Measurements from ENCODE around the gene CDH22.

The CDH22 gene

GRCh38 chr20:46237227-46237626, 71.1 kb downstream of the CDH22 start:
- H3K23ac ChIP-seq (ENCODE audit: low read length in 2 of 2), result no peak overlapping the region
- 1% methylated on average over 10 of the region's 10 CpGs for WGBS
- no peak overlapping the region for H2BK120ac ChIP-seq (ENCODE audit: low read depth, low read length)
- no peak overlapping the region for H3K4me3 ChIP-seq (ENCODE audit: insufficient read depth in 1 of 2, low read depth in 1 of 2, low read length in 2 of 2)
- H3K9me3 ChIP-seq (ENCODE audit: control insufficient read depth, low read length), result no peaks in the 10 kb centered on the region
- no peak overlapping the region for H2BK12ac ChIP-seq (ENCODE audit: low read length in 2 of 2)
- H3K27ac ChIP-seq (ENCODE audit: low read length, poor library complexity, severe bottlenecking), result no peak overlapping the region
- no peaks in the 10 kb centered on the region for H3K4me1 ChIP-seq (ENCODE audit: control insufficient read depth, insufficient read depth, low read depth, low read length)
- no peak overlapping the region for H4K91ac ChIP-seq (ENCODE audit: low read length)
- H3K9ac ChIP-seq (ENCODE audit: low read length), result no peak overlapping the region
- no peak for DNase-seq
- H3K4ac ChIP-seq (ENCODE audit: low read depth in 1 of 2, low read length in 2 of 2), result no peak overlapping the region
- H4K8ac ChIP-seq (ENCODE audit: low read length), result no peak overlapping the region
- H3K14ac ChIP-seq (ENCODE audit: low read length in 2 of 2), result no peak overlapping the region
- no peak overlapping the region for H2BK15ac ChIP-seq (ENCODE audit: low read depth, poor library complexity, severe bottlenecking)
- H2BK5ac ChIP-seq (ENCODE audit: low read depth, low read length, poor library complexity, severe bottlenecking), result no peak overlapping the region
- H3K27me3 ChIP-seq (ENCODE audit: control insufficient read depth in 1 of 2, insufficient read depth in 1 of 2, low read length in 2 of 2), result peaks cover 25 to 63% of the 10 kb centered on the region in 2 experiments
- H3K79me1 ChIP-seq (replicated peaks; ENCODE audit: low read length, poor library complexity, severe bottlenecking), result no peaks in the 10 kb centered on the region
- no peak overlapping the region for H3K4me2 ChIP-seq (ENCODE audit: low read length, poor library complexity, severe bottlenecking)
- H3K18ac ChIP-seq (ENCODE audit: low read depth in 1 of 2, low read length in 2 of 2), result no peak overlapping the region
- H3K36me3 ChIP-seq (ENCODE audit: control insufficient read depth in 1 of 2, insufficient read depth in 2 of 2, low read depth in 1 of 2, low read length in 2 of 2), result no peaks in the 10 kb centered on the region
- H2AFZ ChIP-seq (ENCODE audit: low read depth, low read length), result no peak overlapping the region
- H2AK5ac ChIP-seq (ENCODE audit: low read length, severe bottlenecking), result no peak overlapping the region

GRCh38 chr20:46235077-46235476, 73.2 kb downstream of the CDH22 start:
- no peak overlapping the region for H3K27ac ChIP-seq (ENCODE audit: low read length, poor library complexity, severe bottlenecking)
- no peaks in the 10 kb centered on the region for H3K9me3 ChIP-seq (ENCODE audit: control insufficient read depth, low read length)
- H3K18ac ChIP-seq (ENCODE audit: low read depth in 1 of 2, low read length in 2 of 2), result no peak overlapping the region
- no peak overlapping the region for H4K8ac ChIP-seq (ENCODE audit: low read length)
- no peaks in the 10 kb centered on the region for H3K4me1 ChIP-seq (ENCODE audit: control insufficient read depth, insufficient read depth, low read depth, low read length)
- DNase-seq, result no peak
- no peak overlapping the region for H2BK5ac ChIP-seq (ENCODE audit: low read depth, low read length, poor library complexity, severe bottlenecking)
- no peak overlapping the region for H2AFZ ChIP-seq (ENCODE audit: low read depth, low read length)
- no peak overlapping the region for H3K9ac ChIP-seq (ENCODE audit: low read length)
- H3K4ac ChIP-seq (ENCODE audit: low read depth in 1 of 2, low read length in 2 of 2), result no peak overlapping the region
- no peak overlapping the region for H3K23ac ChIP-seq (ENCODE audit: low read length in 2 of 2)
- no peaks in the 10 kb centered on the region for H3K36me3 ChIP-seq (ENCODE audit: control insufficient read depth in 1 of 2, insufficient read depth in 2 of 2, low read depth in 1 of 2, low read length in 2 of 2)
- no peak overlapping the region for H3K4me2 ChIP-seq (ENCODE audit: low read length, poor library complexity, severe bottlenecking)
- H2BK15ac ChIP-seq (ENCODE audit: low read depth, poor library complexity, severe bottlenecking), result no peak overlapping the region
- H2BK12ac ChIP-seq (ENCODE audit: low read length in 2 of 2), result no peak overlapping the region
- no peak overlapping the region for H3K14ac ChIP-seq (ENCODE audit: low read length in 2 of 2)
- no peak overlapping the region for H2AK5ac ChIP-seq (ENCODE audit: low read length, severe bottlenecking)
- no peaks in the 10 kb centered on the region for H3K79me1 ChIP-seq (replicated peaks; ENCODE audit: low read length, poor library complexity, severe bottlenecking)
- H3K4me3 ChIP-seq (ENCODE audit: insufficient read depth in 1 of 2, low read depth in 1 of 2, low read length in 2 of 2), result no peak overlapping the region
- no peak overlapping the region for H4K91ac ChIP-seq (ENCODE audit: low read length)
- H2BK120ac ChIP-seq (ENCODE audit: low read depth, low read length), result no peak overlapping the region
- peaks cover 21 to 80% of the 10 kb centered on the region in 2 experiments for H3K27me3 ChIP-seq (ENCODE audit: control insufficient read depth in 1 of 2, insufficient read depth in 1 of 2, low read length in 2 of 2)

DNA sequence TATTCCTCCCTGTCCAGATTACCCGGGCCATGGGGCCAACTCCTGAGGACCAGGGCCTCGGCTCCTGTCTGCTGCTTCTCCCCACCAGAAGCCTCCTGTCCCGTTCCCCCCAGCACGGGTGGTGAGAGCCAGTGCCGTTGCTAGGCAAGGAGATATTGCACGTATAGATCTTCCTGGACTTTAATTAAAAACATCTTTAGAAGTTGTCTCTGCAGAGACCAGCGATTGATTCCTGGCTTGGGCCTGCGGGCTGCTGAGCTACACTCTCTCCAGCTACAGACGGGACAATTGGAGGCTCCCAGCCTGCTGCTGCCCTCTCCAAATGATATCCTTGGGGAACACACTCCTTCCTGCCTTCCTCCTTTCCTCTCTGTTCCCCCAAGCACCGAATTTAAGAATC, 74.6 kb downstream of the CDH22 start:
- Histone ChIP-seq H2AK5ac (ENCODE audit: low read length, severe bottlenecking) (no peak overlapping the region), H3K23ac (ENCODE audit: low read length in 2 of 2) (no peak overlapping the region), H3K14ac (ENCODE audit: low read length in 2 of 2) (no peak overlapping the region), H3K4ac (ENCODE audit: low read depth in 1 of 2, low read length in 2 of 2) (no peak overlapping the region), H2AFZ (ENCODE audit: low read depth, low read length) (no peak overlapping the region), H3K27me3 (ENCODE audit: control insufficient read depth in 1 of 2, insufficient read depth in 1 of 2, low read length in 2 of 2) (peaks cover 13 to 77% of the 10 kb centered on the region in 2 experiments), H3K79me1 (replicated peaks; ENCODE audit: low read length, poor library complexity, severe bottlenecking) (no peaks in the 10 kb centered on the region), H3K9ac (ENCODE audit: low read length) (no peak overlapping the region), H2BK12ac (ENCODE audit: low read length in 2 of 2) (no peak overlapping the region), H3K27ac (ENCODE audit: low read length, poor library complexity, severe bottlenecking) (no peak overlapping the region), H2BK15ac (ENCODE audit: low read depth, poor library complexity, severe bottlenecking) (no peak overlapping the region), H3K9me3 (ENCODE audit: control insufficient read depth, low read length) (no peaks in the 10 kb centered on the region), H3K4me3 (ENCODE audit: insufficient read depth in 1 of 2, low read depth in 1 of 2, low read length in 2 of 2) (no peak overlapping the region), H4K91ac (ENCODE audit: low read length) (no peak overlapping the region), H2BK5ac (ENCODE audit: low read depth, low read length, poor library complexity, severe bottlenecking) (no peak overlapping the region), H3K18ac (ENCODE audit: low read depth in 1 of 2, low read length in 2 of 2) (no peak overlapping the region), H3K4me2 (ENCODE audit: low read length, poor library complexity, severe bottlenecking) (no peak overlapping the region), H4K8ac (ENCODE audit: low read length) (no peak overlapping the region), H2BK120ac (ENCODE audit: low read depth, low read length) (no peak overlapping the region), H3K36me3 (ENCODE audit: control insufficient read depth in 1 of 2, insufficient read depth in 2 of 2, low read depth in 1 of 2, low read length in 2 of 2) (no peaks in the 10 kb centered on the region), H3K4me1 (ENCODE audit: control insufficient read depth, insufficient read depth, low read depth, low read length) (no peaks in the 10 kb centered on the region)
- no peak for DNase-seq
- 75% methylated on average over 10 of the region's 10 CpGs for WGBS

GRCh38 chr20:46232539-46232938, 75.8 kb downstream of the CDH22 start:
- H3K79me1 ChIP-seq (replicated peaks; ENCODE audit: low read length, poor library complexity, severe bottlenecking), result no peaks in the 10 kb centered on the region
- no peak overlapping the region for H3K18ac ChIP-seq (ENCODE audit: low read depth in 1 of 2, low read length in 2 of 2)
- H3K4me2 ChIP-seq (ENCODE audit: low read length, poor library complexity, severe bottlenecking), result no peak overlapping the region
- H3K4me1 ChIP-seq (ENCODE audit: control insufficient read depth, insufficient read depth, low read depth, low read length), result no peaks in the 10 kb centered on the region
- H3K4ac ChIP-seq (ENCODE audit: low read depth in 1 of 2, low read length in 2 of 2), result no peak overlapping the region
- no peak overlapping the region for H3K27ac ChIP-seq (ENCODE audit: low read length, poor library complexity, severe bottlenecking)
- peaks cover 10 to 71% of the 10 kb centered on the region in 2 experiments for H3K27me3 ChIP-seq (ENCODE audit: control insufficient read depth in 1 of 2, insufficient read depth in 1 of 2, low read length in 2 of 2)
- no peak overlapping the region for H2AFZ ChIP-seq (ENCODE audit: low read depth, low read length)
- no peak overlapping the region for H3K14ac ChIP-seq (ENCODE audit: low read length in 2 of 2)
- no peak overlapping the region for H4K91ac ChIP-seq (ENCODE audit: low read length)
- no peak overlapping the region for H2BK15ac ChIP-seq (ENCODE audit: low read depth, poor library complexity, severe bottlenecking)
- no peak overlapping the region for H4K8ac ChIP-seq (ENCODE audit: low read length)
- no peak overlapping the region for H3K4me3 ChIP-seq (ENCODE audit: insufficient read depth in 1 of 2, low read depth in 1 of 2, low read length in 2 of 2)
- no peak overlapping the region for H3K9ac ChIP-seq (ENCODE audit: low read length)
- no peak overlapping the region for H2BK12ac ChIP-seq (ENCODE audit: low read length in 2 of 2)
- H2BK120ac ChIP-seq (ENCODE audit: low read depth, low read length), result no peak overlapping the region
- 47% methylated on average over 4 of the region's 4 CpGs for WGBS
- DNase-seq, result no peak
- no peak overlapping the region for H3K23ac ChIP-seq (ENCODE audit: low read length in 2 of 2)
- no peaks in the 10 kb centered on the region for H3K36me3 ChIP-seq (ENCODE audit: control insufficient read depth in 1 of 2, insufficient read depth in 2 of 2, low read depth in 1 of 2, low read length in 2 of 2)
- no peaks in the 10 kb centered on the region for H3K9me3 ChIP-seq (ENCODE audit: control insufficient read depth, low read length)
- no peak overlapping the region for H2BK5ac ChIP-seq (ENCODE audit: low read depth, low read length, poor library complexity, severe bottlenecking)
- H2AK5ac ChIP-seq (ENCODE audit: low read length, severe bottlenecking), result no peak overlapping the region
